ENCODE data around the gene CRYGC. TPM values are rescaled to one million over a fixed set of nuclear protein-coding genes. Genes with fewer than 3 reads are reported as not detected.

The CRYGC gene
- total and polyA plus RNA-seq, 2 donors (not counting 3 experiments of a cell fraction or from before 2014, with no cell fraction given) = not detected

DNA sequence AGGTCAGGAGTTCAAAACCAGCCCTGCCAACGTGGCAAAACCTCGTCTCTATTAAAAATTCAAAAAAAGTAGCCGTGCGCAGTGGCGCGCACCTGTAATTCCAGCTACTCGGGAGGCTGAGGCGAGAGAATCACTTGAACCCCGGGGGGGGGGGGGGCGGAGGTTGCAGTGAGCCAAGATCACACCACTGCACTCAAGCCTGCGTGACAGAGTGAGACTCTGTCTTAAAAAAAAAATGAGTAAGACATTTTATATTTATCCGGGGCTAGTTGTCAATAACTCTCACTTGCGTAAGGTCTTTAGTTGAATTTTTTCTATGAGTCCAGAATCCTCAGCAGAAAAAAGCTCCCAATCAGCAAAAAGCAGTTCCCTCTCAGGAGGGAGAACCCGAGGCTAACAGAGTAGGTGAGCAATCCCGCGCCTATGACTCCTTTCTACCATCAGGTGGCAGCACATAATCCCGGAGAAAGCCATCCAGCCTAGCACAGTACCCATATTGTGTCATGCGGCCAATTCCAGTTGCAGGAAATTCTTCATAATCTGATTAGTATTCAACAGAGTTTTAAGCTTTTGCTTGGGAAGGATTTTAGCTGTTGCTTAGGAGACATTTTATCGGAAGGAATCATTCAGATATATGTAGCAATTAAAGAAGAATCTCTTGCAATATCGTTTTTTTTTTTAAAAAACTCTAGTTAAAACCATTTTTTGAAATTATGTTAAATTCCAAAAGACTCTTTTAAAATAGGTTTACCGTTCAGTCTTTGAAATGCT lies 45.6 kb upstream of the CRYGC start:
- Histone ChIP-seq H3K27me3 (ENCODE audit: control insufficient read depth in 2 of 2, insufficient read depth in 2 of 2, low read length in 2 of 2) (no peaks in the 10 kb centered on the region), H4K20me1 (replicated peaks; ENCODE audit: control insufficient read depth, extremely low read depth, insufficient read depth, low read length) (no peaks in the 10 kb centered on the region), H3K4me3 (replicated peaks in 1 of 3; ENCODE audit: insufficient read depth in 1 of 3, low read depth in 1 of 3, low read length in 3 of 3) (no peak overlapping the region), H3K27ac (ENCODE audit: insufficient read depth, low read depth, low read length) (no peak overlapping the region), H3K9me1 (replicated peaks; ENCODE audit: control insufficient read depth, extremely low read depth, insufficient read depth, low read length) (no peaks in the 10 kb centered on the region), H3K9me3 (replicated peaks; ENCODE audit: control insufficient read depth, insufficient read depth, low read length) (no peaks in the 10 kb centered on the region), H3K79me2 (ENCODE audit: control insufficient read depth, insufficient read depth, low read length) (no peaks in the 10 kb centered on the region), H3K4me1 (ENCODE audit: control insufficient read depth, extremely low read depth, insufficient read depth, low read length) (no peaks in the 10 kb centered on the region), H2AFZ (ENCODE audit: low read depth, low read length) (peak overlapping the region; percentile 15), H3K4me2 (ENCODE audit: insufficient read depth, low read length) (no peak overlapping the region), H3K9ac (replicated peaks; ENCODE audit: extremely low read depth, insufficient read depth, low read length) (no peak overlapping the region), H3K36me3 (ENCODE audit: control insufficient read depth in 2 of 2, extremely low read depth in 1 of 2, insufficient read depth in 2 of 2, low read length in 2 of 2) (no peaks in the 10 kb centered on the region)
- CTCF ChIA-PET = interaction anchor here (0.6 to 4.8 kb wide), 23 partner anchors 9 to 1156 kb away, joined by 3 to 90 read pairs (median 4); partner anchors contain the start of genes IDH1 and PIKFYVE
- TF ChIP-seq, protein P1, sequence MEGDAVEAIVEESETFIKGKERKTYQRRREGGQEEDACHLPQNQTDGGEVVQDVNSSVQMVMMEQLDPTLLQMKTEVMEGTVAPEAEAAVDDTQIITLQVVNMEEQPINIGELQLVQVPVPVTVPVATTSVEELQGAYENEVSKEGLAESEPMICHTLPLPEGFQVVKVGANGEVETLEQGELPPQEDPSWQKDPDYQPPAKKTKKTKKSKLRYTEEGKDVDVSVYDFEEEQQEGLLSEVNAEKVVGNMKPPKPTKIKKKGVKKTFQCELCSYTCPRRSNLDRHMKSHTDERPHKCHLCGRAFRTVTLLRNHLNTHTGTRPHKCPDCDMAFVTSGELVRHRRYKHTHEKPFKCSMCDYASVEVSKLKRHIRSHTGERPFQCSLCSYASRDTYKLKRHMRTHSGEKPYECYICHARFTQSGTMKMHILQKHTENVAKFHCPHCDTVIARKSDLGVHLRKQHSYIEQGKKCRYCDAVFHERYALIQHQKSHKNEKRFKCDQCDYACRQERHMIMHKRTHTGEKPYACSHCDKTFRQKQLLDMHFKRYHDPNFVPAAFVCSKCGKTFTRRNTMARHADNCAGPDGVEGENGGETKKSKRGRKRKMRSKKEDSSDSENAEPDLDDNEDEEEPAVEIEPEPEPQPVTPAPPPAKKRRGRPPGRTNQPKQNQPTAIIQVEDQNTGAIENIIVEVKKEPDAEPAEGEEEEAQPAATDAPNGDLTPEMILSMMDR (IDR thresholded peaks at IDR 0.05; ENCODE audit: extremely low read depth in 1 of 2, insufficient read depth in 1 of 2, low read depth in 1 of 2, low read length in 2 of 2) = peak; percentile 86 to 88
- no peak for TF ChIP-seq EZH2 (IDR thresholded peaks at IDR 0.05; ENCODE audit: borderline replicate concordance, low read depth, low read length, severe bottlenecking)
- DNase-seq (ENCODE audit: low read depth, low spot score) (peak; percentile 80), FAIRE-seq (peak; percentile 90)
- dilution Hi-C loops (cut with MboI; ENCODE audit: extremely low pct_ligation_motif_present, low sequenced_read_pairs) (no loop called here), intact Hi-C loops (cut with micrococcal nuclease) (loop anchor here (1.0 to 10.0 kb wide), 4 partner anchors 79 to 1156 kb away; no protein-coding TSS in a partner anchor)
- POLR2A ChIA-PET = interaction anchor here (1.4 kb wide), 1 partner anchor 79 kb away, joined by 3 read pairs; the partner anchor contains the start of gene IDH1
- BruUV-seq (replicated peaks) = no TSS peak

DNA sequence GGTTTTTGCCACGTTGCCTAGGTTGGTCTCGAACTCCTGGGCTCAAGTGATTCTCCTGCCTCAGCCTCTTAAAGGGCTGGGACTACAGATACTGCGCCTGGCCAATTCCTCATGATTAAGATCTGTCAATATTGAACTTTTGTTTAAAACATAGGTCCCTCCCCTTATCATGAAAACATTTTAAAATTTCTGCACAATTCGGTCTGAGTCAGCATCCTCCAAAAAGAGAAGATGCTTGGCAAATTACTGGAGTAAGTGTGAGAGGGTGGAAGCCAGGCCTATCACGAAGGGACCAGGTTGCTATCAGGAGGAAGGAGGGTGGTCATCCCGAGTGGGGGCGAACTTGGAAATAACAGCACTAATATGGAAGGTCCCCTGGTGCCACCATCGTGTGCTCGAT lies 44.5 kb upstream of the CRYGC start:
- TF ChIP-seq JUN (IDR thresholded peaks at IDR 0.05; ENCODE audit: borderline replicate concordance, insufficient read depth, insufficient read length, low read depth) (no peak), POLR2AphosphoS5 (IDR thresholded peaks at IDR 0.05; ENCODE audit: insufficient read depth, low read depth, low read length) (no peak), FOS (IDR thresholded peaks at IDR 0.05; ENCODE audit: borderline replicate concordance, insufficient read depth, low read length) (no peak), GATA2 (IDR thresholded peaks at IDR 0.05; ENCODE audit: insufficient read depth, insufficient read length, low read depth, low read length) (no peak), POLR2A (IDR thresholded peaks at IDR 0.05; ENCODE audit: low read depth, low read length) (no peak)
- H3K36me3 ChIP-seq (ENCODE audit: control insufficient read depth in 2 of 2, extremely low read depth in 1 of 2, insufficient read depth in 2 of 2, low read length in 2 of 2) = no peaks in the 10 kb centered on the region
- H3K27me3 ChIP-seq (ENCODE audit: control insufficient read depth in 2 of 2, insufficient read depth in 2 of 2, low read length in 2 of 2) = no peaks in the 10 kb centered on the region
- ChIA-PET POLR2A (no interaction called here), CTCF (interaction anchor here (0.7 to 4.8 kb wide), 8 partner anchors 8 to 80 kb away, joined by 3 to 90 read pairs (median 11); partner anchors contain the start of gene IDH1)
- no peaks in the 10 kb centered on the region for H3K79me2 ChIP-seq (ENCODE audit: control insufficient read depth, insufficient read depth, low read length)
- no peak overlapping the region for H3K4me2 ChIP-seq (ENCODE audit: insufficient read depth, low read length)
- no peak overlapping the region for H3K27ac ChIP-seq (ENCODE audit: insufficient read depth, low read depth, low read length)
- DNase-seq (ENCODE audit: low read depth, low spot score) (no peak), FAIRE-seq (no peak)
- intact Hi-C loops (cut with micrococcal nuclease) (loop anchor here (2.0 to 10.0 kb wide), 3 partner anchors 171 to 1157 kb away; no protein-coding TSS in a partner anchor), dilution Hi-C loops (cut with MboI; ENCODE audit: extremely low pct_ligation_motif_present, low sequenced_read_pairs) (no loop called here)
- H3K9me1 ChIP-seq (replicated peaks; ENCODE audit: control insufficient read depth, extremely low read depth, insufficient read depth, low read length) = no peaks in the 10 kb centered on the region
- H4K20me1 ChIP-seq (replicated peaks; ENCODE audit: control insufficient read depth, extremely low read depth, insufficient read depth, low read length) = no peaks in the 10 kb centered on the region
- no peak overlapping the region for H2AFZ ChIP-seq (ENCODE audit: low read depth, low read length)
- H3K4me1 ChIP-seq (ENCODE audit: control insufficient read depth, extremely low read depth, insufficient read depth, low read length) = no peaks in the 10 kb centered on the region
- BruUV-seq (replicated peaks) = no TSS peak
- no peak overlapping the region for H3K9ac ChIP-seq (replicated peaks; ENCODE audit: extremely low read depth, insufficient read depth, low read length)
- H3K4me3 ChIP-seq (replicated peaks in 1 of 3; ENCODE audit: insufficient read depth in 1 of 3, low read depth in 1 of 3, low read length in 3 of 3) = no peak overlapping the region
- no peaks in the 10 kb centered on the region for H3K9me3 ChIP-seq (replicated peaks; ENCODE audit: control insufficient read depth, insufficient read depth, low read length)
